Activated CD8-positive, alpha-beta memory T cell treated with anti-CD3 and anti-CD28 coated beads for 1 hour (primary cell): ENCODE results near the gene ITGAX.
"Not testable (repeated sequence)": the region's sequence is repeated elsewhere in the genome, so short reads cannot be mapped to it uniquely, and the experiment has no call there.

Experiments
- DNase-seq, 2 donors: peaks; one replicate each; pipeline ENCODE4 v3.0.0-alpha.2; 2020; ENCODE audit warnings: low read depth in 1 of 2; ENCODE audit errors: extremely low read depth in 1 of 2

The ITGAX gene

DNA sequence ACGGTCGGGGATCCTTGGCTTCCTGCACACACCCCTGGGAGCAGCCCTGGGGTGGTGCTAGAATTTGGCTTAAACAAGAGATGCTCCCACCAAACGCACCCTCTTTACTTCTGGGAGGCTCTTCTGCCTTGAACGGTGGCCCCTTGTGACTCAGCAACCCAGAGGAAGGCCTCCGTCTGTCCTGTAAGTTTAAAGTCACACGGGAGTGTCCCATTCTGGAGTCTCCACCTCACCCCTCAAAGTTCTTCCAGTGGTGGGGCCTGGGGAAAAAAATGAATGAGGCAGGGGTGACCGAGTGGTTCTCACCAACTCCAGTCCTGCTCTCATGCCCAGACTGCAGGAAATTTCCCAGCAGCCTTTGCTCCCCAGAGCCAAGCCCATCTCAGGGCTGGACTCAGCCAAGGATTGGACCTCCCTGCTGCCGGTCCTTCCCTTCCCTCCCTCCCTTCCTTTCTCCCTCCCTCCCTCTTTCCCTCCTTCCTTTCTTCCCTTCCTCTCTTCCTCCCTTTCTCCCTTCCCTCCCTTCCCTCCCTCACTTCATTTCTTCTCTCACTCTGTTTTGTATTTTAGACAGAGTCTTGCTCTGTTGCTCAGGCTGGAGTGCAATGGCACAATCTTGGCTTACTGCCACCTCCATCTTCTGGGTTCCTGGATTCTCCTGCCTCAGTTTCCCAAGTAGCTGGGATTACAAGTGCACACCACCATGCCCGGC, 49.5 kb downstream of the ITGAX start:
- DNase-seq = no peak

DNA sequence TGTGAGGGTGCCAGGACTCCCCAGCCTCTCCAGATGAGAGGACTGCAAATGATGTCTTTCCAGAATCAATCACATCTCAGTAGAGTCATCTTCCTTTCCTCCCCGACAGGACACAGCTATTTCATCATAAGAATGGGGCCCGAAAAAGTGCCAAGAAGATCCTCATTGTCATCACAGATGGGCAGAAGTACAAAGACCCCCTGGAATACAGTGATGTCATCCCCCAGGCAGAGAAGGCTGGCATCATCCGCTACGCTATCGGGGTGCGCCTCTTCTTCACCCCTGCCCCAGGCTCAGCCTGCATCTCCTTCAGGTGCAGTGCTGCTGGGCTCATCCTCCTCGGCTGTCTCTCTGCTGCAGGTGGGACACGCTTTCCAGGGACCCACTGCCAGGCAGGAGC, 52.4 kb downstream of the ITGAX start:
- no peak for DNase-seq

DNA sequence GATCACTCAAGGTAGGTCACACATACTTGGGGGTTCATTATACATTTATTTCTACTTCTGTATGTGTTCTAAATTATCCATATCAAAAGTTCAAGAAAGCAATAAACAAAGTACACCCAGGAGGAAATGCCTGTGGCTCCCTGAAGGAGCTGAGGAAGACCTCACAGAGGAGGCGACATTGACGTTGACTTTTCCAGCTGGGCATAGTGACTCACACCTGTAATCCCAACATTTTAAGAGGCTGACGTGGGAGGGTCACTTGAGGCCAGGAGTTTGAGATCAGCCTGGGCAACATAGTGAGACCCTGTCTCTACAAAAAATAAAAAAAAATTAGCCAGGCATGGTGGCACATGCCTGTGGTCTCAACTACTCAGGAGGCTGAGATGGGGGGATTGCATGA, 54.5 kb downstream of the ITGAX start:
- no peak for DNase-seq

DNA sequence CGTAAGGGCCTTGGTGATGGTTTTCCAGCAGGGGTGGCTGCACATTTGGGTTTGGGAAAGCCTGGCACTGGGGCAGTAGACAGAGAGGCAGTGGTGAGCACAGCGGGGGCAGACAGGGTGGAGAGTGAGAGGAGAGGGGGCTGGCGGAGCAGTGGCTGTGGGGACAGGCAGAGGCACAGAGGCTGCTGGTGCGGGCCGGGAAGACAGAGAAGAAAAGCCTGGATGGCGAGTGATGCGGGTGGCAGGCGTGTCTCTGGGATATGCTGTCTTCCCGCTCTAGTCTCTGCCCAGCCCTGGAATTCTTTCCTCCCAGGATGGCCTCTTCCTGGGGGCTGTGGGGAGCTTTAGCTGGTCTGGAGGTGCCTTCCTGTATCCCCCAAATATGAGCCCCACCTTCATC, 55.1 kb downstream of the ITGAX start:
- DNase-seq = no peak

DNA sequence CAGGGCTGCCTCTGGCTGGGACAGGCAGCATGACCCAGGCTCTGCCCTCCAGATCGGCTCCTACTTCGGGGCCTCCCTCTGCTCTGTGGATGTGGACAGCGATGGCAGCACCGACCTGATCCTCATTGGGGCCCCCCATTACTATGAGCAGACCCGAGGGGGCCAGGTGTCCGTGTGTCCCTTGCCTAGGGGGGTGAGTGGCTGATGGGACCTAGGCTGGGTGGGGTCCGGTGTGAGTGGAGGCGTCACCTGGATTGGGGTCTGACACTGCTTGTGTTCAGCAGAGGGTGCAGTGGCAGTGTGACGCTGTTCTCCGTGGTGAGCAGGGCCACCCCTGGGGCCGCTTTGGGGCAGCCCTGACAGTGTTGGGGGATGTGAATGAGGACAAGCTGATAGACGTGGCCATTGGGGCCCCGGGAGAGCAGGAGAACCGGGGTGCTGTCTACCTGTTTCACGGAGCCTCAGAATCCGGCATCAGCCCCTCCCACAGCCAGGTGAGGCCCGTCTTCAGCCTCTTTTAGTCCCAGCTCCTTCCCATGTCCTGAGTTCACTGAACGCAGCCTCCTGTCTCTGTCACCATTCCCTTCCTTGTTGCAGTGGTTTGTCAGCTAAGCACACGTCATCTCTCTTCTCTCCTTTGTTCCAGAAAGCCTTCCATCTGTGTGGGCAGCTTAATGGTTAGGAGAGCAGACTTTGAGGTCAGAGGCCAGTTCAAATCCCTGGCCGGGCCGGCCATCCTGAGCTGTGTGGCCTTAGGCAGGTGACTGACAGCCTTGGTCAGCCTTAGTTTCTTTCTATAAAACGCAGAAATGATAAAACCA, 56.3 kb downstream of the ITGAX start:
- DNase-seq = no peak

DNA sequence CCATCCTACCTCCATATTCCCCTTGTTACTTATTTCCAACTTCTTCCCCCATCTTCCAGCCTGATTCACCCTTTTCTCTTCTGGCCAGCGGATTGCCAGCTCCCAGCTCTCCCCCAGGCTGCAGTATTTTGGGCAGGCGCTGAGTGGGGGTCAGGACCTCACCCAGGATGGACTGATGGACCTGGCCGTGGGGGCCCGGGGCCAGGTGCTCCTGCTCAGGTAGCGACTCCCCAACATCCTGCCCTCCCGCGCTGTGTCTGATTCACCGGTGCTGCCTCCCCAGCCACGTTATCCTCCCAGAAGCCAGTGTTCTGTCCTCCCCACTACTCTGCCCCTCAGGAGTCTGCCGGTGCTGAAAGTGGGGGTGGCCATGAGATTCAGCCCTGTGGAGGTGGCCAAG, 57.8 kb downstream of the ITGAX start:
- no peak for DNase-seq

DNA sequence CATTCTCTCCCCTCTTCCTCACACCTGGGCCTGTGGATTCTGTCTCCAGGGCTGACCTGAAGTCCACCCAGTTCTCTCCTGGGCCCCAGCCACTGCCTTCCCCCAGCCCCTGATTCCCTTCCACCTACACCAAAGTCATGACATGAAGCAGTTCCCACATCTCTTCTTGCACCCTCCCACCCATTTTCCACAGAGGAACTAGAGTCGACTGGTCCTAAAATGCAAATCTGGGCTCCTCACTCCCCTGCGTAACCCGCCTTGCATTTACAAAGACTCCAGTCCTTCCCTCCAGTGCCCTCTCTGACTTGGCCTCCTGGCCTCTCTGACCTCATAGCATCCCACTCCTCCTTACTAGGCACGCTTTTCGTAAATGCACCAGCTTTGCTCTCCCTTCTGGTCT, 58.4 kb downstream of the ITGAX start:
- DNase-seq = no peak

DNA sequence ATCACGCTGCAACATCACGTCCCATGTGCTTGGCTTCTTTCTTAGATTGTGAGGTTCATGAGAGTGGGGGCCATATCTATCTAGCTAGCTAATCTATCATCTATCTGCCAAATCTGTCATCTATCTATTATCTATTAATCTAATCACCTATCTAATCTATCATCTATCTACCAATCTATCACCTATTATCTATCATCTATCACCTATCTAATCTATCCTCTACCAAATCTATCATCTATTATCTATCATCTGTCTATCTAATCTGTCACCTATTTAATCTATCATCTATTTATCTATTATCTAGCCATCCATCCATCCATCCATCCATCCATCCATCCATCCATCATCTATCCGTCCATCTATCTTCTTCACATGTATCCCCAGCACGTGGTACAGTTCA, 59.0 kb downstream of the ITGAX start:
- DNase-seq = no peak

DNA sequence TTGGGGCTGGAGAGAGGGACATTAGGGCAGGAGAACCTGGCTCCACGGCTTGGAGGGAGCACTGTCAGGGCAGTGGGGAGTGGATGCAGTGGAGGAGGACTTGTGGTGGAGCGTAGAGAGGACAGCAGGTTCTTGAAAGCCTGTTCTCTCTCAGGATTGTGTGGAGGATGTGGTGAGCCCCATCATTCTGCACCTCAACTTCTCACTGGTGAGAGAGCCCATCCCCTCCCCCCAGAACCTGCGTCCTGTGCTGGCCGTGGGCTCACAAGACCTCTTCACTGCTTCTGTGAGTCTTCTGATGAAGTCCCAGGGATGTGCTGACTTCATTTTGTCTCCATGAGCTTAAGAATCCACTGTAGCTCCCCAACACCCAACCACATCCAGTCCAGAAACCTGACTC, 59.7 kb downstream of the ITGAX start:
- no peak for DNase-seq

DNA sequence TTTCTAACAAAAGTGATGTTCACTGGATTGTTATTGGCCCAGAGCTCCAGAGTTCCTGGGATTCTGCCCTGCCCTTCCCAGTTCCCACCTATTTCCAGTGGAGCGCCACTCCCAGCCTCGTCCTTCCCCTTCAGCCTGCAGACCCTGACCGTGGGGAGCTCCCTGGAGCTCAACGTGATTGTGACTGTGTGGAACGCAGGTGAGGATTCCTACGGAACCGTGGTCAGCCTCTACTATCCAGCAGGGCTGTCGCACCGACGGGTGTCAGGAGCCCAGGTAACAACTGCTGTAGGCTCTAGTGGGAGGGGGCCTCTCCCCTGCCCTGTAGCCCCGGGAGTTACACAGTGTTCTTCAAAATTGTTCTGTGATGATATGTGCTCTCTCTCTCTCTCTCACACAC, 61.4 kb downstream of the ITGAX start:
- no peak for DNase-seq

DNA sequence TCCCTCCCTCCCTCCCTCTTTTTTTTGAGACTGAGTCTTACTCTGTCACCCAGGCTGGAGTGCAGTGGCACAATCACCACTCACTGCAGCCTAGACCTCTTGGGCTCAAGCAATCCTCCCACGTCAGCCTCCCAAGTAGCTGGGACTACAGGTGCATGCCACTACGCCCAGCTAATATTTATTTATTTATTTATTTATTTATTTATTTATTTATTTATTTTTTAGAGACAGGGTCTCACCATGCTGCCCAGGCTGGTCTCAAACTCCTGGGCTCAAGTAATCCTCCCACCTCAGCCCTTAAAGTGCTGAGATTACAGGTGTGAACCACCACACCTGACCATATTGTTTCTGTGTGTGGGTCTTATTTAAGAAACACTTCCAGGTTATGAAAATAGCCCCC, 62.1 kb downstream of the ITGAX start:
- not testable (repeated sequence) for DNase-seq

DNA sequence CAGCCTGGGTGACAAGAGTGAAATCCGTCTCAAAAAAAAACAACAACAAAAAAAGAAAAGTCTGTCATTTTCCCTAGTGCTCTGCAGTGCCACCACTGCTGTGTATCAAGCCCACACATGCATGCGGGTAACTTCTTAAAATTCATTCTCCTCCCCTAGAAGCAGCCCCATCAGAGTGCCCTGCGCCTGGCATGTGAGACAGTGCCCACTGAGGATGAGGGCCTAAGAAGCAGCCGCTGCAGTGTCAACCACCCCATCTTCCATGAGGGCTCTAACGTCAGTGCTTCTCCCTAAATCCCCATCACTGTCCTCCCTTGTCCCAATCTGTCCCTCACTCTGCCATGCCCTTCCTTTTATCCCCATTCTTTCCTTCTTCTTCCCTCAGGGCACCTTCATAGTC, 62.9 kb downstream of the ITGAX start:
- DNase-seq = no peak

DNA sequence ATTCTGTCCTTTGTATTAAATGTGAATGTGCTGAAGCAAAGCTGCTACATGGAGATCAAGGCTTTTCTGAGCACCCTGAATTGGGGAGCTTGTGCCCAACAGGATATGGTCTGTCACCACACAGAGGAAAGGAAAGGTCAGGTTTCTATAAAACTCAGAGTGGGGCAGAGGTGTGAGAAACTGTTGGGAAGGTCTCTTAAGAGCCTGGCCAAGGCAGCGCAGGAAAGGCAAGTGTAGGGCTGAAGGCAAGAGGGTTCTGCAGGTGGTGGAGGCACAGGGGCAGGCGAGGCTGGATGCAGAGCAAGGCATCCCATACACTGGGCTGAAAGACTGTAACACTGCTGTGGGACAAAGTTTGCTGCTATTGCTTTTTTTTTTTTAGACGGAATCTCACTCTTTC, 65.1 kb downstream of the ITGAX start:
- no peak for DNase-seq

DNA sequence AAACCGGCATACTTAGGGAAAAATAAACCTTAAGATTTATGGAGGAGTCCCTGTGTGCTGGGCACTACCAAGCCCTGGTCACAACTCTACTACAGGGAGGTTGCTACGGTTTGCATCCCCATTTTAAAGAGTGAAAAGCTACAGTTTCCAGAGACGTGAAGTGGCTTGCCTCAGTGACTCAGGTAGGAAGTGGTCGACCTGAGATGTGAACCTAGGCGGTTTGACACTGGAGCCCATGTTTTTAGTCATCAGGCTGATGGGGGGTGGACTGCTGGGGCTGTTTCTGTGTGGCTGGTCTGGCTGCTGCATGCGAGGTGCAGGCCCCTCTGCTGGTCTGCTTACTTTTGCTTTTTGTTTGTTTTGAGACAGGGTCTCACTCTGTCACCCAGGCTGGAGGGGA, 66.6 kb downstream of the ITGAX start:
- DNase-seq = no peak

DNA sequence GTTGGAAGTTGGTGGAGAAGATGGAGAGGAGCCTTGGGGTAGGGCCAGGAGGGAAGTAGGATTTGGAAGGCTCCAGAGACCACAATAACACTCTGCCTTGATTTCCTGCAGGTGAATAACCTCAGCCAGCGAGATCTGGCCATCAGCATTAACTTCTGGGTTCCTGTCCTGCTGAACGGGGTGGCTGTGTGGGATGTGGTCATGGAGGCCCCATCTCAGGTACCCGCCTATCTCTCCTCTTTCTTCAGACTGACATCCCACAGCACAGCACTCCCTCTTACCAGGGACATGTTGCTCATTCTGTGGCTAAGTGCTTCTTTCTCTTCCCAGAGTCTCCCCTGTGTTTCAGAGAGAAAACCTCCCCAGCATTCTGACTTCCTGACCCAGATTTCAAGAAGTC, 68.3 kb downstream of the ITGAX start:
- DNase-seq = no peak

DNA sequence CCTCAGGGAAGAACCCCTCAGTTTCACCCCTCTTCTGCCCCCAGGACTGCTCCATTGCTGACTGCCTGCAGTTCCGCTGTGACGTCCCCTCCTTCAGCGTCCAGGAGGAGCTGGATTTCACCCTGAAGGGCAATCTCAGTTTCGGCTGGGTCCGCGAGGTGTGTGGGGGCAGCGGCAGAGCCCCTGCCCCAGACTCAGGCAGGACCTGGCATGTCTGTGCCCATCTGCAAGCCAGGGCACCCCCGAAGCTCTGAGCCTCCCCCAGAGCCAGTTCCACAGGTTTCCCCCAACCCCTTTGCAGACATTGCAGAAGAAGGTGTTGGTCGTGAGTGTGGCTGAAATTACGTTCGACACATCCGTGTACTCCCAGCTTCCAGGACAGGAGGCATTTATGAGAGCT, 68.8 kb downstream of the ITGAX start:
- DNase-seq = no peak

DNA sequence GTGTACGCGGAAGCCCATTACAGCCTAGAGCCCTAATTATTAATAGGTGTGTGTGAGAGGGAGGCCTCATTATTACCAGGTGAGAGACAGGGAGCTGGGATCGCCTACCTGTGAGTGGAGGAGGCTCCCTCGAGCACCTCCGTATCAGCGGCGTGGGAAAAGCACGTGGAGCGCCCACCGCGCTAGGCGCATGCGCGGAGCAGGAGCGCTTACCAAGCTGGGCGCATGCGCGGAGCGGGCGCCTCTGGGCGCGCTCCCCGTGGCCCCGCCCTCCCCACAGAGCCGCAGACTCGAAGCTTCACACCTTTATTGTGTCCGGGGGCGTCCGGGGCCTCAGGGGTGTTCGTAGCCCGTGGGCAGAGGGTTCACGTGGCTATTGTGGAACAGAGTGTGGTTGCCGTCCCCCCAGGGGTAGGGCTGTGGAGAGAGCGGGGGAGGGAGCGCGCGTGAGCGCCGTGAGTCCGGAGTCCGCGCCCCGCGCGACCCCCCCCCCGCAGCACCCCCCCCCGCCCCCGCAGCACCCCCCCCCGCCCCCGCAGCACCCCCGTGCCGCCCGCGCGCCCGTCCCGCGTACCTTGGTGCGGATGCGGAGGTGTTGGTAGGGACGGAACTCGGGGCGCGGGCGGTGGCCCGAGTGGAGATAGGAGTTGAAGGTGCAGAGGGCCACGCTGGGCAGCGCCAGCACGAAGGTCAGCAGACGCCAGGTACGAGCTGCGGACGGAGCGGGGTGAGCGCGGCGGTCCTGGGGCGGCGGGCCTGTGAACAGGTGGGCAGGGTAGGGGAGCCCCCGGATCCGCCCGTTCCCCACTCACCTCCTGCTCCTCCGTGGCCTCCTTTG, 72.7 kb downstream of the ITGAX start:
- peak; percentile 21 to 56 for DNase-seq

DNA sequence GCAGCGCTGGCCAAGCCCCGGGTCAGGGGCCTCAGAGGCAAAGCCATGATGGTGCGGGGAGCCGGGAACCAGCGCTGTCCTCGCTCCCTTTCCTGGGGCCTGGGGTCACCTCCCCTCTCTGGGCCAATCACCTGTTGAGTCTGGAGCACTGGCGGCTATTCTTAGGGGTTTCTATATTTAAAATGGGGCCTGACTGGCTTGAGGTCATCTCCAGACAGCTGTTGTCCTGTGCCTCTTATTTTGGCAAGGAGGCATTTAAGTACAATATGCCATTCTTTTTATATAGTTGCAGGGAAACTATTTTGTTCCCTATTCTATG, 73.3 kb downstream of the ITGAX start, which contains the start of gene COX6A2:
Gene COX6A2, minus strand, starts transcription at position 82 of the 319 bp plus-strand sequence. Its CDS starts 35 bp downstream, at position 47.
- DNase-seq = no peak

DNA sequence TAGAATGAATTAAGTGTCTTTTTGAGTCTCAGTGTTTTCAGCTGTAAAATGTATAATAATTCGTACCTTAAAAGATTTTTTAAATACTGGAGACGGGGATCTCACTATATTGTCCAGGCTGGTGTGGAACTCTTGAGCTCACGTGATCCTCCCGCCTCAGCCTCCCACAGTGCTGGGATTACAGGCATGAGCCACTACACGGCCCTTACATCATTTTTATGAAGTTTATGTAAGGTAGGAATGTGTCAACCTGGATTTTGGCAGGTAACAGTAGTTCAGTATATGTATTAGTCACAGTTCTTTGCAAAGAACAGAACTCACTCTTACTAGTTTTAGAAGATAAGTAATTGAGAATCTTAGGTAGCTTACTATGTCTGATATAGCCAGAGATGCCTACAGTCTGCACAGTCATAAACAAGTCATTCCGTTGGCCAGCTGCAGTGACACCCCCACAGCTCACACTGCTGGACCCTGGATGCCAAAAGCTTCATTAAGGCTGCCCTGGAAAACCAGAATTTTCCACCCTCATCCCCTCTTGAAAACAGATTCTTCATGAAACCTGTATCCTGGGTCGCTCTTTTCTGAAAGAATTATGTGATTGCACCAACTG, 73.8 kb downstream of the ITGAX start:
- DNase-seq = no peak

DNA sequence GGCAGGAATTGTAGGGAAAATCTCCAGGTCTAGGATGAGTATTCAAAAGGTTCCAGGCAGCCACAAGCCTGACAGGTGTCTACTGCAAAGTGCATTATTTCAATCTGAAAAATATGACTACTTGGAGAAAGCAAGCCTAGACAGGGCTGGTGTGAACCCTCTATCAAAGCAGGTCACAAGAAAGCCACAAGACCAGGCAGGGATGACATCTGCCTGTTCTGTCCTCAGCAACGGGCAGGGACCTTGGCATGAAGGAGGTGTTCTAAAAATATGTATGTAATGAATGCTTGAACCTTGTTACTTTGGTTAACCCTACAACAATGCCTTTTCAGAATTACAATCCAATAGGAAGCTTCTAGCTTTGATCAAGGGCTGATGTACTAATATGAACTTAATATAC, 74.3 kb downstream of the ITGAX start:
- no peak for DNase-seq

DNA sequence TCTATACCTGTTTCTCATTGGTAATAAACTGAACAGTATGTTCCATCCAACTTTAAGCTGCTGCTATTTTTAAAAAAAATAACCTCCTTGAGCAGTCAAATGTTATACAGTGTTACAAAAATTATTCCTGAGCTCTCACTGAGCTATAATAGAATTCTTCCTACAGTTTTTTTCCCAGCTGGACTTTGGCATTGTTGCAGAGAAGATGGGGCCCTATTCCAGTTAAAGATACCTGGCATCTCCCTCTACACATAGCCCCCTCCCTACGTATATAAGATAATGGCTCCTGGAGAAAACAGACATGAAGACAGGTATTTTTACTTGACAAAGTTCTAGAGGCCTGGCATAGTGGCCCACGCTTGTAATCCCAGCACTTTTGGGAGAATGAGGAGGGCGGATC, 74.8 kb downstream of the ITGAX start:
- DNase-seq = no peak
